Type B pancreatic cell (in vitro differentiated cells): ENCODE data around the gene SLC38A10. TPM values are rescaled to one million over a fixed set of nuclear protein-coding genes. Genes with fewer than 3 reads are reported as not detected.

Source experiments
- DNase-seq: peaks from one replicate; pipeline ENCODE4 v3.0.0; 2021; ENCODE audit warnings: mixed read lengths; ENCODE audit not compliant: unreplicated experiment; ENCODE audit errors: extremely low spot score
- H3K27ac Mint-ChIP-seq: 2 replicates; pipeline ENCODE4 v1.8.0; 2021; ENCODE audit warnings: mild to moderate bottlenecking, mixed read lengths
- H3K27me3 Mint-ChIP-seq: 2 replicates; pipeline ENCODE4 v1.8.0; 2021; ENCODE audit warnings: mixed read lengths
- H3K36me3 Mint-ChIP-seq: 2 replicates; pipeline ENCODE4 v1.8.0; 2021; ENCODE audit warnings: mixed read lengths
- H3K4me1 Mint-ChIP-seq: one replicate; pipeline ENCODE4 v1.8.0; 2021; ENCODE audit warnings: mixed read lengths; ENCODE audit not compliant: unreplicated experiment
- H3K4me3 Mint-ChIP-seq: 2 replicates; pipeline ENCODE4 v1.8.0; 2021; ENCODE audit warnings: mild to moderate bottlenecking, mixed read lengths
- H3K9me3 Mint-ChIP-seq: 2 replicates; pipeline ENCODE4 v1.8.0; 2021; ENCODE audit warnings: mixed read lengths
- CTCF ChIP-seq: fragments of 200-600 bp; sonication (generic); conservative IDR thresholded peaks from 2 replicates; pipeline ENCODE4 v1.5.0; 2021; ENCODE audit warnings: antibody characterized with exemption, mild to moderate bottlenecking
- total RNA-seq: library from RNA; stranded (reverse); gene quantifications from 2 replicates; pipeline ENCODE4 v1.2.1, GENCODE V29; 2021; ENCODE audit warnings: low replicate concordance

The SLC38A10 gene
- total RNA-seq, 1 donor from 2014 or later, result 85.0 TPM

- DNase-seq, result no peak
- Mint-ChIP-seq H3K36me3 (peaks cover 25% of the 10 kb centered on the region), H3K4me1 (peaks cover 8% of the 10 kb centered on the region), H3K9me3 (no peaks in the 10 kb centered on the region), H3K4me3 (no peak overlapping the region), H3K27me3 (no peaks in the 10 kb centered on the region), H3K27ac (no peak overlapping the region)
- TF ChIP-seq CTCF, result no peak
These were observed 29.5 kb downstream of the SLC38A10 start for GRCh38 chr17:81265576-81265975.

- H3K36me3 Mint-ChIP-seq, result peaks cover 22% of the 10 kb centered on the region
- no peaks in the 10 kb centered on the region for H3K27me3 Mint-ChIP-seq
- H3K27ac Mint-ChIP-seq, result no peak overlapping the region
These were observed 30.5 kb downstream of the SLC38A10 start for GRCh38 chr17:81264640-81265039.

GRCh38 chr17:81263371-81264181 lies 31.5 kb downstream of the SLC38A10 start:
- H3K9me3 Mint-ChIP-seq, result no peaks in the 10 kb centered on the region
- DNase-seq, result no peak
- no peak for TF ChIP-seq CTCF
- no peak overlapping the region for H3K27ac Mint-ChIP-seq
- H3K4me1 Mint-ChIP-seq, result peaks cover 8% of the 10 kb centered on the region
- no peaks in the 10 kb centered on the region for H3K27me3 Mint-ChIP-seq
- peaks cover 14% of the 10 kb centered on the region for H3K36me3 Mint-ChIP-seq
- H3K4me3 Mint-ChIP-seq, result no peak overlapping the region

More at GRCh38 chr17:81264640-81265039, 30.5 kb downstream of the SLC38A10 start:
- Mint-ChIP-seq H3K4me3 (no peak overlapping the region), H3K4me1 (peaks cover 8% of the 10 kb centered on the region), H3K9me3 (no peaks in the 10 kb centered on the region)
- DNase-seq, result no peak
- TF ChIP-seq CTCF, result no peak

- Mint-ChIP-seq H3K27ac (no peak overlapping the region), H3K4me1 (peaks cover 5% of the 10 kb centered on the region), H3K36me3 (peaks cover 1% of the 10 kb centered on the region), H3K27me3 (no peaks in the 10 kb centered on the region), H3K4me3 (no peak overlapping the region), H3K9me3 (no peaks in the 10 kb centered on the region)
- no peak for DNase-seq
- TF ChIP-seq CTCF, result no peak
These were observed 33.3 kb downstream of the SLC38A10 start for GRCh38 chr17:81261582-81262336.

GRCh38 chr17:81261096-81261495 lies 34.0 kb downstream of the SLC38A10 start:
- no peak overlapping the region for H3K4me3 Mint-ChIP-seq
- H3K36me3 Mint-ChIP-seq, result no peaks in the 10 kb centered on the region
- no peak overlapping the region for H3K27ac Mint-ChIP-seq
- no peak for TF ChIP-seq CTCF
- no peaks in the 10 kb centered on the region for H3K9me3 Mint-ChIP-seq
- peaks cover 5% of the 10 kb centered on the region for H3K4me1 Mint-ChIP-seq
- no peak for DNase-seq
- no peaks in the 10 kb centered on the region for H3K27me3 Mint-ChIP-seq
